Measurements from ENCODE around the gene SNAP29. TPM values are rescaled to one million over a fixed set of nuclear protein-coding genes. Genes with fewer than 3 reads are reported as not detected.
"Not testable (repeated sequence)": the region's sequence is repeated elsewhere in the genome, so short reads cannot be mapped to it uniquely, and the experiment has no call there.

SNAP29 gene
- total RNA-seq, 1 donor from 2014 or later = 18.3 TPM

GRCh38 chr22:20926243-20926642 is 67.4 kb downstream of the SNAP29 start:
- DNase-seq (ENCODE audit: low read depth) = no peak
- Histone ChIP-seq H3K27me3 (ENCODE audit: control insufficient read depth, insufficient read depth, low read length) (no peaks in the 10 kb centered on the region), H3K36me3 (ENCODE audit: control insufficient read depth, insufficient read depth, low read length) (no peaks in the 10 kb centered on the region), H3K4me3 (ENCODE audit: low read depth, low read length) (no peak overlapping the region)
- no peak for TF ChIP-seq CTCF (IDR thresholded peaks at IDR 0.05; ENCODE audit: insufficient read depth, low read length, poor library complexity, severe bottlenecking)

DNA sequence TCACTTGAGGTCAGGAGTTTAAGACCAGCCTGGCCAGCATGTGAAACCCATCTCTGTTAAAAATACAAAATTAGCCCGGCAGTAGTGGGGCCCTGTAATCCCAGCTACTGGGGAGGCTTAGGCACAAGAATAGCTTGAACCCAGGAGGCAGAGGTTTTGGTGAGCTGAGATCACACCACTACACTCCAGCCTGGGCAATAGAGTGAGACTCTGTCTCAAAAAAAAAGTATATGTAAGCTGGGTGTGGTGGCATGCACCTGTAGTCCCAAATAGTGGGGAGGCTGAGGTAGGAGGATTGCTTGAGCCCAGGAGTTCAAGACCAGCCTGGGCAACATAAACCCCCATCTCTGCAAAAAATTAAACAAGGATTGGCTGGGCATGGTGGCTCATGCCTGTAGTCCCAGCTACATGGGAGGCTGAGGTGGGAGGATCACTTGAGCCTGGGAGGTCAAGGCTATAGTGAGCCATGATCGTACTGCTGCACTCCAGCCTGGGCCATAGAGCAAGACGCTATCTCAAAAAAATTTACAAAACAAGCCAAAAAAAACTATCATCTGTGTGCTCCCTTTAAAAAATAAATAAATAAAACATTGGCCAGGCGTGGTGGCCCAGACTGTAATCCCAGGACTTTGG is 69.2 kb downstream of the SNAP29 start:
- no peak for DNase-seq (ENCODE audit: low read depth)
- no peaks in the 10 kb centered on the region for H3K27me3 ChIP-seq (ENCODE audit: control insufficient read depth, insufficient read depth, low read length)
- H3K4me3 ChIP-seq (ENCODE audit: low read depth, low read length) = no peak overlapping the region
- H3K36me3 ChIP-seq (ENCODE audit: control insufficient read depth, insufficient read depth, low read length) = no peaks in the 10 kb centered on the region
- no peak for TF ChIP-seq CTCF (IDR thresholded peaks at IDR 0.05; ENCODE audit: insufficient read depth, low read length, poor library complexity, severe bottlenecking)

- DNase-seq (ENCODE audit: low read depth) = no peak
- H3K27me3 ChIP-seq (ENCODE audit: control insufficient read depth, insufficient read depth, low read length) = no peaks in the 10 kb centered on the region
- no peaks in the 10 kb centered on the region for H3K36me3 ChIP-seq (ENCODE audit: control insufficient read depth, insufficient read depth, low read length)
- TF ChIP-seq CTCF (IDR thresholded peaks at IDR 0.05; ENCODE audit: insufficient read depth, low read length, poor library complexity, severe bottlenecking) = no peak
- H3K4me3 ChIP-seq (ENCODE audit: low read depth, low read length) = no peak overlapping the region
These were observed 69.8 kb downstream of the SNAP29 start for GRCh38 chr22:20928573-20928967.

DNA sequence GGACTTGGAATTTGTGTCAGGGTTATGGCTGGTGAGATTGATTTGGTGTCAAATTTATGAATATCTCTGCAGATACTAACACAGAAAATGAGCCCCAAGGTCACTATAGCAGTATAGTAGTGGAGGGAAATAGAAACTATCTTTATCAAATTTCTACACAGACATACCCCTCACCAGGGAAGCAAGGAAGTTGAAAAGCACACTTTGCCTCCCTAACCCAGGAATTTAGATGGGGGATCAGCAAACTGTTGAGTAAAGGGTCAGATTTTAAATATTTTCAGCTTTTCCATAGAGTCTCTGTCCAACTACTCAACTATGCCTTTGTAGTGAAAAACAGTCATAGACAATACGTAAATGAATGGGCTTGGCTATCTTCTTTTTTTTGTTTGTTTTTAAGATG is 71.2 kb downstream of the SNAP29 start:
- no peaks in the 10 kb centered on the region for H3K27me3 ChIP-seq (ENCODE audit: control insufficient read depth, insufficient read depth, low read length)
- no peak for DNase-seq (ENCODE audit: low read depth)
- H3K4me3 ChIP-seq (ENCODE audit: low read depth, low read length) = no peak overlapping the region
- TF ChIP-seq CTCF (IDR thresholded peaks at IDR 0.05; ENCODE audit: insufficient read depth, low read length, poor library complexity, severe bottlenecking) = no peak
- H3K36me3 ChIP-seq (ENCODE audit: control insufficient read depth, insufficient read depth, low read length) = no peaks in the 10 kb centered on the region

DNA sequence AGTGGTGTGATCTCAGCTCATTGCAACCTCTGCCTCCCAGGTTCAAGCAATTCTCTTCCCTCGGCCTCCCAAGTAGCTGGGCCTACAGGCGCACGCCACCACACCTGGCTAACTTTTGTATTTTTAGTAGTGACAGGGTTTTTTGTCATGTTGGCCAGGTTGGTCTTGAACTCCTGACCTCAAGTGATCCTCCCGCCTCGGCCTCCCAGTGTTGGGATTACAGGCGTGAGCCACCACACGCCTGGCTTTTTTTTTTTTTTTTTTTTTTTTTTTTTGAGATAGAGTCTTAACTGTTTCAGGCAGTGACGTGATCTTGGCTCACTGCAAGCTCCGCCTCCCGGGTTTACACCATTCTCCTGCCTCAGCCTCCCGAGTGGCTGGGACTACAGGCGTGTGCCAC is 71.6 kb downstream of the SNAP29 start:
- H3K4me3 ChIP-seq (ENCODE audit: low read depth, low read length); H3K27me3 ChIP-seq (ENCODE audit: control insufficient read depth, insufficient read depth, low read length); DNase-seq (ENCODE audit: low read depth); H3K36me3 ChIP-seq (ENCODE audit: control insufficient read depth, insufficient read depth, low read length): not testable (repeated sequence)

GRCh38 chr22:20931126-20931654 is 72.4 kb downstream of the SNAP29 start:
- Histone ChIP-seq H3K4me3 (ENCODE audit: low read depth, low read length) (no peak overlapping the region), H3K36me3 (ENCODE audit: control insufficient read depth, insufficient read depth, low read length) (no peaks in the 10 kb centered on the region), H3K27me3 (ENCODE audit: control insufficient read depth, insufficient read depth, low read length) (no peaks in the 10 kb centered on the region)
- no peak for DNase-seq (ENCODE audit: low read depth)
- no peak for TF ChIP-seq CTCF (IDR thresholded peaks at IDR 0.05; ENCODE audit: insufficient read depth, low read length, poor library complexity, severe bottlenecking)
